ENCODE measurements around the gene ATF5.
A peak's percentile ranks its signal among the peaks of the same experiment; 100 is the strongest.
"Not testable (repeated sequence)": the region's sequence is repeated elsewhere in the genome, so short reads cannot be mapped to it uniquely, and the experiment has no call there.

The ATF5 gene

GRCh38 chr19:49923055-49924003 is 5.7 kb upstream of the ATF5 start:
- DNase-seq (ENCODE audit: low read depth, low spot score), result no peak

- no peak for DNase-seq (ENCODE audit: low read depth, low spot score)
Measured at GRCh38 chr19:49924004-49924880, 4.8 kb upstream of the ATF5 start.

- not testable (repeated sequence) for DNase-seq (ENCODE audit: low read depth, low spot score)
Measured at GRCh38 chr19:49924881-49925210, 4.2 kb upstream of the ATF5 start.

GRCh38 chr19:49925486-49925885 is 3.5 kb upstream of the ATF5 start:
- DNase-seq (ENCODE audit: low read depth, low spot score), result no peak

- no peak for DNase-seq (ENCODE audit: low read depth, low spot score)
Measured at GRCh38 chr19:49926515-49926914, 2.5 kb upstream of the ATF5 start.

GRCh38 chr19:49927526-49928264 is 1.3 kb upstream of the ATF5 start:
- no peak for DNase-seq (ENCODE audit: low read depth, low spot score)

GRCh38 chr19:49929611-49930482 is 842 bp downstream of the ATF5 start:
- peak; percentile 86 for DNase-seq (ENCODE audit: low read depth, low spot score)

- no peak for DNase-seq (ENCODE audit: low read depth, low spot score)
Measured at GRCh38 chr19:49930483-49931011, 1.5 kb downstream of the ATF5 start.

GRCh38 chr19:49931293-49932040 is 2.5 kb downstream of the ATF5 start:
- no peak for DNase-seq (ENCODE audit: low read depth, low spot score)

- DNase-seq (ENCODE audit: low read depth, low spot score), result no peak
Measured at GRCh38 chr19:49932041-49932451, 3.0 kb downstream of the ATF5 start.

GRCh38 chr19:49932731-49933131 is 3.7 kb downstream of the ATF5 start:
- no peak for DNase-seq (ENCODE audit: low read depth, low spot score)

- no peak for DNase-seq (ENCODE audit: low read depth, low spot score)
Measured at GRCh38 chr19:49933643-49934042, 4.6 kb downstream of the ATF5 start.

GRCh38 chr19:49936549-49936948 is 7.5 kb downstream of the ATF5 start:
- DNase-seq (ENCODE audit: low read depth, low spot score), result no peak

GRCh38 chr19:49937750-49938381 is 8.9 kb downstream of the ATF5 start:
- peak; percentile 51 for DNase-seq (ENCODE audit: low read depth, low spot score)

- no peak for DNase-seq (ENCODE audit: low read depth, low spot score)
Measured at GRCh38 chr19:49938662-49939061, 9.7 kb downstream of the ATF5 start.

- no peak for DNase-seq (ENCODE audit: low read depth, low spot score)
Measured at GRCh38 chr19:49939721-49940481, 10.9 kb downstream of the ATF5 start.

- DNase-seq (ENCODE audit: low read depth, low spot score), result no peak
Measured at GRCh38 chr19:49940482-49940791, 11.4 kb downstream of the ATF5 start.

GRCh38 chr19:49944567-49944966 is 15.6 kb downstream of the ATF5 start:
- DNase-seq (ENCODE audit: low read depth, low spot score), result not testable (repeated sequence)

- no peak for DNase-seq (ENCODE audit: low read depth, low spot score)
Measured at GRCh38 chr19:49946415-49946814, 17.4 kb downstream of the ATF5 start.
